ENCODE results near the gene CCDC195.

- no peak for TF ChIP-seq CTCF (IDR thresholded peaks at IDR 0.05)
- TF ChIP-seq POLR2A (IDR thresholded peaks at IDR 0.05): no peak
Observed at GRCh38 chr2:224685121-224685520, 31.0 kb downstream of the CCDC195 start.

All from right lobe of liver (tissue), 4 donors.